HUDEP-2 (cell line): ENCODE results near the gene FFAR1.

Experiments used
- DNase-seq, 76 experiments: peaks; one replicate each; lab custom pipeline; 2025; ENCODE audit not compliant: unreplicated experiment in 76 of 76; lab: John Stamatoyannopoulos, UW

FFAR1 gene

GRCh38 chr19:35341006-35341405, 6.7 kb upstream of the FFAR1 start:
- DNase-seq: no peak

- DNase-seq: no peak
Observed at GRCh38 chr19:35341565-35342225, 6.0 kb upstream of the FFAR1 start.

DNA sequence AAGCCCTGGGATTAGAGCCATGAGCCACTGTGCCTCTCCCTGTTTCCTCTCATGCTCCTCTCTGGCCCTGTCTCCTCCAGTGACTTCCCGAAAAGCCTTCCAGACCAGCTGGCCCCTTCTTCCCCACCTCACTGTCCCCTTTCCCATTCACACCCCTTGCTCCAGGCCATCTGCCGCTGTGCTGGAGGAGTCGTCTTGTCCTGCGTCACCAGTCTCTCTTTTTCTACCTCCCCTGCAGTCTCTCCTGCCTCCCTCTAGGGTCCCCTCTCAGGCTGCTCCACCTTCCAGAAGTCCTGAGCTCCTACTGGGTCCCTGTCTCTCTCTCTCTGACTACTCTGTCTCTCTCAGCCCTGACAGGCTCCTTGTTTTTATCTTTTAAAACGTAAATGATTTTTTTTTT, 5.3 kb upstream of the FFAR1 start:
- no peak for DNase-seq

GRCh38 chr19:35344511-35345031, 3.1 kb upstream of the FFAR1 start:
- DNase-seq: no peak

- DNase-seq: peak in 5 of 76 experiments; percentile 12 to 33 (median 23)
Observed at GRCh38 chr19:35345671-35346111, 2.0 kb upstream of the FFAR1 start.

GRCh38 chr19:35346193-35347052, 1.3 kb upstream of the FFAR1 start:
- peak in 3 of 76 experiments; percentile 3 to 24 (median 12) for DNase-seq

- no peak for DNase-seq
Observed at GRCh38 chr19:35347930-35348298, 212 bp downstream of the FFAR1 start.

DNA sequence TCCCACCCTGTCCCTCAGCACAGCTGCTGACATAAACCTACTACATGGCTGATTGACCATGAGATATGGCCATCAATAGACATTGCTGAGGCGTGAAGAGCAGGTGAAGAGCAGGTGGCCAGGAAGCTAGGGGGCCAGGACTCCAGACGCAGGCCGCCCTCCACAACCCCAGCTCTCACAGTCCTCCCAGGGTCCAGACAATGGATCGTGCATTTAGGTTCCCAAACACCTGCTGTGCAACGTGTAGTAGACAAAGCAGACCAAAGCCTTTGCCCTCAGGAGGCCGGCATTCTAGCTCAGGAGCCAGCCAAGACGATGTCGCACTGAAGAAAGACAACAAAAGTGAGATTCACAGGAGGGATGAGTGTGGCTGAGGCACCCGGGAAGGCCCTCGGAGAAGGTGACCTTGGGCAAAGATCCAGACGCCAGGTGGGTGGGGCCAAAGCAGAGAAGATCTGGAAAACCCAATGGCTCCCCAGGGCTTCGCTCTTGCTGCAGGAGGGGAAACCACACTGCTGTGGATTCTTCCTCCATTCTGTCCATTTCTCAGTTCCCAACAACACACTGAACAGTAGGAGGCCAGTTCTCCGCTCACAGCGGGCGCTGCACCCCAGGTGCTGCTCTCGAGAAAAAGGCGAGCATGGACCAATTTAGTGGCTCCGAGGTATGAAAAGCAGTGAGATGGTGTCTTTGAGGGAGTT, 1.4 kb downstream of the FFAR1 start:
- no peak for DNase-seq

DNA sequence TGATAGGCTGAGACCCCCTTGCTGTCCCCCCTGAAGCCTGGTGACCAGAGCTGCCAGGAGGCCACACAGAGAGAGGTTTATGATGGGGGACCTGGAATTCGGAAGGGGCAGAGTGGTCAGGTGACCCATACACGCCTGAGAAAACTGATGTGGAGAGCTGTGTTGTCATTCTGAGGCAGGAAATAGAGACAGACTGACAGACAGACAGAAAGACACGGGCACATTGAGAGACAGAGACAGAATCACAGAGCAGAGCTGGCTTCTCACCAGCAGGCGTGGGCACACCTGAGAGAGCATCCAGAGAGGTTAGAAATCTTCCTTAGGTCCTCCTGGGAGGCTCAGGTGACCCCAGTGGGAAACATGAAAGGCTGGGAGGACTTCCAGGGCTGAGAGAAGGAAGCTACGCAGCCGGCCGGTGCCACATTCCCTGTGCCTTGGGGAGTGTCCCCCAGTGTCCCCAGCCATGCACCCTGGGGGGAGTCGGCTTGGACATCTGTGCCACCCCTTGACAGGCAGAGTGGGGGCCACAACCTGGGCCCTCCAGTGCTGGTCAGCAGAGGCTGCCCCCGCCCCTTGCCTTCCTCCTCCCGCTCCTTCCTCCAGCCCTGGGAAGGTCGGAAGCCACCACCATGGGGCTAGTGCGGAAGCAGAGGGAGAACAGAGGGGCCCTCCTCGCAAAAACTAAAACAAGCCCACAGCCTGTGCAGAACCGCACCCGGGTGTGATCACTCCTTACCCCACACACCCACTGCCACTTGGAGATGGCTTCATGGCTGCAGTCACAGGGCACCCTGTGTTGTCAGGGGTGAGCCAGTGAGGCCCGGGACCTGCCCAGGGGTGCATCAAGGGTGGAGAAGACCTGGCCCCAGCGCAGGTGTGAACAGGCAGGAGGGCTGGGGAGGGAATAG, 2.2 kb downstream of the FFAR1 start:
- no peak for DNase-seq

DNA sequence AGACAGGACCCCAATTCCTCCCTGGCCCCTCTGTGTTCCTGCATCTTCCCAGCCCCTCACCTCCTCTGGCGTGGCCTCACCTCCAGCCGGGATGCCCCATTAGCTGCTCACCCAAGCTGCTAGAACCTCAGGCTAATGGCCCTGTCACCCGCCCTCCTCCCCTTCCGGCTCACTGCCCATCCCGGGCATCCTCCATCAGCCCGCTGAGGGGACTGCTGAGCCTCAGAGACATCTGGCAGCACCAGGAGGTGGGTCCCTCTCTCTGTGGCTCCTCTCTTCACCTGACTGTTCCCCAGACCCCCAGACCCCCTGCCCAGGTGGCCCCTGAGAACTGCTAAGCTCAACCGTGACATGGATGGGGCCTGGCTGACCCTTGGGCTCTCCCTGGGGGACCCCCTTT, 2.9 kb downstream of the FFAR1 start:
- DNase-seq: no peak

DNA sequence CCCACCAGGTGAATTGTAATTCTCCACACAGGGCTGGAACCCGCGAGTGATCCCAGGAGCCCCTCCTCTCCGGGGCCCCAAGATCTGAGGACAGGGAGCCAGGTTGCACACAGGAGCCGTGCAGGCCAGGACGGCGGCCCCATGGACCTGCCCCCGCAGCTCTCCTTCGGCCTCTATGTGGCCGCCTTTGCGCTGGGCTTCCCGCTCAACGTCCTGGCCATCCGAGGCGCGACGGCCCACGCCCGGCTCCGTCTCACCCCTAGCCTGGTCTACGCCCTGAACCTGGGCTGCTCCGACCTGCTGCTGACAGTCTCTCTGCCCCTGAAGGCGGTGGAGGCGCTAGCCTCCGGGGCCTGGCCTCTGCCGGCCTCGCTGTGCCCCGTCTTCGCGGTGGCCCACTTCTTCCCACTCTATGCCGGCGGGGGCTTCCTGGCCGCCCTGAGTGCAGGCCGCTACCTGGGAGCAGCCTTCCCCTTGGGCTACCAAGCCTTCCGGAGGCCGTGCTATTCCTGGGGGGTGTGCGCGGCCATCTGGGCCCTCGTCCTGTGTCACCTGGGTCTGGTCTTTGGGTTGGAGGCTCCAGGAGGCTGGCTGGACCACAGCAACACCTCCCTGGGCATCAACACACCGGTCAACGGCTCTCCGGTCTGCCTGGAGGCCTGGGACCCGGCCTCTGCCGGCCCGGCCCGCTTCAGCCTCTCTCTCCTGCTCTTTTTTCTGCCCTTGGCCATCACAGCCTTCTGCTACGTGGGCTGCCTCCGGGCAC, 3.9 kb downstream of the FFAR1 start:
- DNase-seq: no peak

DNA sequence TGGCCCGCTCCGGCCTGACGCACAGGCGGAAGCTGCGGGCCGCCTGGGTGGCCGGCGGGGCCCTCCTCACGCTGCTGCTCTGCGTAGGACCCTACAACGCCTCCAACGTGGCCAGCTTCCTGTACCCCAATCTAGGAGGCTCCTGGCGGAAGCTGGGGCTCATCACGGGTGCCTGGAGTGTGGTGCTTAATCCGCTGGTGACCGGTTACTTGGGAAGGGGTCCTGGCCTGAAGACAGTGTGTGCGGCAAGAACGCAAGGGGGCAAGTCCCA, 4.4 kb downstream of the FFAR1 start:
- DNase-seq: no peak

DNA sequence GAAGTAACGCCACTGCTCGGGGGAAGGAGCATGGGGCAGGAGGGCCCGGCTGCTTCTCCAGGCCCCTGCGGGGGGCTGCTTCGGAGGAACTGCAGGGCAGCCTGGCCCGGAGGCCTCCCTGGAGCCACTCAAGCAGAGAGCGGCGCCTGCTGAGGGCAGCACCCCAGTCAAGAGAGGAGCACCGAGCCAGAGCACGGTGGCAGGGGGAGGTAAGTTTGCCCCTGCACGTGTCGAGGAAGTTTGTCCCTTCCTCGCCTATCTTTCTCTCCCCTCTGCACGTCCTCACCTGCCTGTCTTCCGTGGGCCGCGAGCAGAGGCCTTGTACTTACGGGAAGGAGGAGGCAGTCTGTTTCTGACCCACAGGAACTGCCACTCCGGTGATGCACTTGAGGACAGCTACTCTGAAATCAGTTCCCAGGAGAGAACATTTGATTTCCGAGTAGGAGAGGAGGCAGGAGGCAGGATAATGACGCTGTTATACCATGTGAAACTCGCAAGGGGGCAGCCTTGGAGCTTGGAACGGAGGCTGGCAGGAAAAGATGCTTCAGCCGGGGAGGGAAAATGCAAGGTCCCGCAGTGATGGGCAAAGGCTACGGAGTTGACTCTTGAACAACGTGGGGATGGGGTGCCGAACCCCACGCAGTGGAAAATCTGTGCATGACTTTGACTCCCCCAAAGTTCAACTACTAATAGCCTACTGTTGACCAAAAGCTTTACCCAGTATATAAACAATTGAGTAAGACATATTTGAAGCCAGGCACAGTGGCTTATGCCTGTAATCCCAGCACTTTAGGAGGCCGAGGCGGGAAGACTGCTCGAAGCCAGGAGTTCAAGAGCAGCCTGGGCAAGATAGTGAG, 5.0 kb downstream of the FFAR1 start:
- peak in 70 of 76 experiments; percentile 19 to 87 (median 66) for DNase-seq

GRCh38 chr19:35353635-35354034, 5.9 kb downstream of the FFAR1 start:
- DNase-seq: peak in 33 of 76 experiments; percentile 14 to 70 (median 38)

GRCh38 chr19:35354898-35355297, 7.2 kb downstream of the FFAR1 start:
- no peak for DNase-seq

- DNase-seq: no peak
Observed at GRCh38 chr19:35355791-35356460, 8.2 kb downstream of the FFAR1 start.

DNA sequence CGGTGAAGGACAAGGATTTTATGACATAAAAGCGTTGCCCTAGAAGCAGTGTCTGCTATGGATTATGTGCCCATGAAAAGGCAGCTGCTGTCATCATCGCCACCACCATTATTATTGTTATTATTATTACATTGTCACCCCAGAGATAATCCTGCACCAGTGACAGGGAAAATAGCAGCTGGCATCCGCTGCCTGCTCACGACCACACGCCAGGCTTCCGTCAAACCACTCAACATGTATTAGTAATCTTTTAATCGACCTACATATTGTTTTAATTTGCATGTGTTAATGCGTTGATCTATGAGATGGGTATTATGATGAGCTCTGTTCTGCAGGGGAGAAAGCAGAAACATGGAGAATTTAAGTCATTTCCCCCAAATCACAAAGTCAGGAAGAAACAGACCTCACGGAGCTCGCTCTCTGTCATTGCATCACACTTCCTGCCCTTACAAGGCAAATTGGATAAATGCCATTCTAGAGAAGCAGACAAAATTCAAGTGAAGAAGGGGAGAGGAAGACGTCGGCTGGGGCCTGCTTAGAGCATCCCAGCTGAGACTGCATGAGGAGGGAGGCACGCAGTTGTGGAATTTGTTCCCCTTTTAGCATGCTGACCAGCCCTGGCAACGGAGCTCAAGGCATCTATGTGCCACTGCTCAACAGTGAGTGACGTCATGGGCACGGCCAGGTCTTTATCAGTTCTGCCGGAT, 10.3 kb downstream of the FFAR1 start, which contains the start of gene FFAR3:
Gene FFAR3 (plus strand): TSS at position 594 of the 707 bp plus-strand sequence. CDS start 431 bp downstream, outside the sequence.
- no peak for DNase-seq
